Vagina (tissue), 2 donors: ENCODE results near the gene PRR20B. TPM values are rescaled to one million over a fixed set of nuclear protein-coding genes. Genes with fewer than 3 reads are reported as not detected.
"Not testable (repeated sequence)": the region's sequence is repeated elsewhere in the genome, so short reads cannot be mapped to it uniquely, and the experiment has no call there.

Experiments
- DNase-seq, 2 donors: peaks; one replicate each; pipeline ENCODE4 v3.0.0-alpha.2; 2017; ENCODE audit errors: extremely low spot score in 2 of 2
- H3K27ac ChIP-seq: fragments of 200-600 bp; sonication (generic); one replicate; pipeline ENCODE4 v1.5.1; 2019
- H3K27me3 ChIP-seq: fragments of 200-600 bp; sonication (generic); one replicate; pipeline ENCODE4 v1.5.1; 2019
- H3K36me3 ChIP-seq, 2 donors: fragments of 200-600 bp; sonication (generic); one replicate each; pipeline ENCODE4 v1.5.1; 2017 to 2019
- H3K4me1 ChIP-seq: fragments of 200-600 bp; sonication (generic); one replicate; pipeline ENCODE4 v1.5.1; 2019
- H3K4me3 ChIP-seq, 2 donors: fragments of 200-600 bp; sonication (generic); 1 replicate in 1 of 2; 2 replicates in 1 of 2; pipeline ENCODE4 v1.5.1; 2016 to 2019
- H3K9me3 ChIP-seq: fragments of 200-600 bp; sonication (generic); one replicate; pipeline ENCODE4 v1.5.1; 2019
- POLR2A ChIP-seq, 2 donors: fragments of 450-650 bp; IDR thresholded peaks; one replicate each; pipeline ENCODE4 v1.6.1; 2017; ENCODE audit warnings: antibody characterized with exemption in 2 of 2, mild to moderate bottlenecking in 2 of 2, moderate library complexity in 2 of 2
- POLR2AphosphoS5 ChIP-seq, 2 donors: sonication (generic); formaldehyde crosslinking; IDR thresholded peaks; one replicate each; pipeline ENCODE4 v1.9.0; 2017; ENCODE audit warnings: antibody characterized with exemption in 2 of 2, mild to moderate bottlenecking in 2 of 2, low read depth in 1 of 2; ENCODE audit not compliant: insufficient read depth in 1 of 2
- intact Hi-C: fragments of 100-400 bp; cut with DNase I; formaldehyde crosslinking; loops from one replicate; pipeline ENCODE4 v1.15.1; 2023
- total RNA-seq: library from RNA; depleted of rRNA; stranded (reverse); fragments of >200 nt; gene quantifications from one replicate; pipeline ENCODE4 v1.2.3, GENCODE V29; 2016
- TF ChIP-seq, protein P1 (sequence below), 3 experiments: fragments of 450-650 bp in 2 of 3; fragments of 200-600 bp in 1 of 3; sonication (generic) in 1 of 3; IDR thresholded peaks; one replicate each; pipeline ENCODE4 v1.5.1; 2017 to 2019; ENCODE audit warnings: antibody characterized with exemption in 3 of 3, mild to moderate bottlenecking in 2 of 3, moderate library complexity in 2 of 3

PRR20B gene
- not detected for total RNA-seq

DNA sequence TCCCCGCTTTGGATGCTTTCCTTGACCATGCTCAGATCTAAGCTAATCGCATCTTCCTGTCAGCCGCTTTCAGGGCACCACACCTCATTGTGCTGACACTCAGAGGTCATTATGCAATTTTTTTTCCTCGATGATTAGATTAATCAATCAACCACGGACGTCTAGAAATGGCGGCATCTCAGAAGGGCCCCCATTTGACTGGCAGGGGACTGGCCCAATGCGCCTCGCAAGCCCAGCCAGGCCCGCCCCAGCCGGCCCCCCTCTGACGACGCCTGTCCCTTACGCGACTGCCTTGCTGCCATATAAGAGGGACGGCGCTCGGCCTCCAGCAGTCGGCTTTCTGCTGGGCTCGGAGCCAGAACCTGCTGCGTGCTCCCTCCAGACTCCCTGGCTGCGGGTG is at the start of gene PRR20B:
Gene PRR20B, plus strand, starts transcription at position 301 of the 400 bp plus-strand sequence. CDS start 387 bp downstream, outside the sequence.
- H3K9me3 ChIP-seq, H3K27me3 ChIP-seq, intact Hi-C loops, H3K4me1 ChIP-seq, H3K4me3 ChIP-seq, H3K36me3 ChIP-seq, H3K27ac ChIP-seq, DNase-seq: not testable (repeated sequence)

DNA sequence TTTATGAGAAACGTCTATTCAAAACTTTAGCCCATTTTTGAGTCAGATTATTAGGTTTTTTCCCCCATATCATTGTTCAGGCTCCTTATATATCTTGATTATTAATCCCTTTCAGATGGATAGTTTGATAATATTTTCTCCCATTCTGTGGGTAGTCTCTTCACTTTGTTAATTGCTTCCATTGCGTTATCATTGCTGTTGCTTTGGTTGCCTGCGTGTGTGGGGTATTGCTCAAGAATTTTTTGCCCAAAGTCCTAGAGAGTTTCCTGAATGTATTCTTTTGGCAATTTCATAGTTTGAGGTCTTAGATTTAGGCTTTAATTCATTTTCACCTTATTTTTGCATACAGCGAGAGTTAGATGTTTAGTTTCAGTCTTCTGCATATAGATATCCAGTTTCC is 32.3 kb upstream of the PRR20B start:
- intact Hi-C loops = no loop called here
- no peak for DNase-seq
- TF ChIP-seq POLR2A (IDR thresholded peaks at IDR 0.05) (no peak), POLR2AphosphoS5 (IDR thresholded peaks at IDR 0.05; ENCODE audit: insufficient read depth in 1 of 2, low read depth in 1 of 2) (no peak)
- TF ChIP-seq, protein P1, sequence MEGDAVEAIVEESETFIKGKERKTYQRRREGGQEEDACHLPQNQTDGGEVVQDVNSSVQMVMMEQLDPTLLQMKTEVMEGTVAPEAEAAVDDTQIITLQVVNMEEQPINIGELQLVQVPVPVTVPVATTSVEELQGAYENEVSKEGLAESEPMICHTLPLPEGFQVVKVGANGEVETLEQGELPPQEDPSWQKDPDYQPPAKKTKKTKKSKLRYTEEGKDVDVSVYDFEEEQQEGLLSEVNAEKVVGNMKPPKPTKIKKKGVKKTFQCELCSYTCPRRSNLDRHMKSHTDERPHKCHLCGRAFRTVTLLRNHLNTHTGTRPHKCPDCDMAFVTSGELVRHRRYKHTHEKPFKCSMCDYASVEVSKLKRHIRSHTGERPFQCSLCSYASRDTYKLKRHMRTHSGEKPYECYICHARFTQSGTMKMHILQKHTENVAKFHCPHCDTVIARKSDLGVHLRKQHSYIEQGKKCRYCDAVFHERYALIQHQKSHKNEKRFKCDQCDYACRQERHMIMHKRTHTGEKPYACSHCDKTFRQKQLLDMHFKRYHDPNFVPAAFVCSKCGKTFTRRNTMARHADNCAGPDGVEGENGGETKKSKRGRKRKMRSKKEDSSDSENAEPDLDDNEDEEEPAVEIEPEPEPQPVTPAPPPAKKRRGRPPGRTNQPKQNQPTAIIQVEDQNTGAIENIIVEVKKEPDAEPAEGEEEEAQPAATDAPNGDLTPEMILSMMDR (IDR thresholded peaks at IDR 0.05) = no peak
- H3K27me3 ChIP-seq = no peaks in the 10 kb centered on the region
- no peaks in the 10 kb centered on the region for H3K4me1 ChIP-seq
- no peak overlapping the region for H3K27ac ChIP-seq
- no peaks in the 10 kb centered on the region for H3K36me3 ChIP-seq
- H3K4me3 ChIP-seq = no peak overlapping the region
- H3K9me3 ChIP-seq = no peaks in the 10 kb centered on the region

DNA sequence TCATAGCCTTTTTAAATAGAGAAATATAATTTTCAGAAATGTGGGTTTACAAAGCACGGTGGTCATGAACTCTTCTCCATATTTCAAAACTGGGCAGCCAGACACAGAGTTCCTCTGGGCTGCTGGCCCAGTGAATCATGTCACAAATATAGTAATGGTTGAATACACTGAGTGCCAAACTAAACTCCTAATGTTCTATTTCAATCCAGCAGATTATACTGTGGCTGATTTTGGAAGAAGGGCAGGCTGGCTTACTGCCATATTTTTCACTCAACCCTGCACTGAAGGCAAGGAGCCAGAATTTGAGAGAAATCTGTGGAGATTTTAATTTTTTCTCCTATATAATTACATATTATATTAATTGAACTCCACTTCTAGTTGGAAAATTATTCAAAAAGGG is 23.6 kb upstream of the PRR20B start:
- H3K27me3 ChIP-seq = no peaks in the 10 kb centered on the region
- intact Hi-C loops = no loop called here
- H3K27ac ChIP-seq = no peak overlapping the region
- no peaks in the 10 kb centered on the region for H3K4me1 ChIP-seq
- no peak for DNase-seq
- no peaks in the 10 kb centered on the region for H3K9me3 ChIP-seq
- no peak for TF ChIP-seq POLR2AphosphoS5 (IDR thresholded peaks at IDR 0.05; ENCODE audit: insufficient read depth in 1 of 2, low read depth in 1 of 2)
- TF ChIP-seq, protein P1 (IDR thresholded peaks at IDR 0.05) = no peak
- TF ChIP-seq POLR2A (IDR thresholded peaks at IDR 0.05) = no peak
- H3K36me3 ChIP-seq = no peaks in the 10 kb centered on the region
- no peak overlapping the region for H3K4me3 ChIP-seq

DNA sequence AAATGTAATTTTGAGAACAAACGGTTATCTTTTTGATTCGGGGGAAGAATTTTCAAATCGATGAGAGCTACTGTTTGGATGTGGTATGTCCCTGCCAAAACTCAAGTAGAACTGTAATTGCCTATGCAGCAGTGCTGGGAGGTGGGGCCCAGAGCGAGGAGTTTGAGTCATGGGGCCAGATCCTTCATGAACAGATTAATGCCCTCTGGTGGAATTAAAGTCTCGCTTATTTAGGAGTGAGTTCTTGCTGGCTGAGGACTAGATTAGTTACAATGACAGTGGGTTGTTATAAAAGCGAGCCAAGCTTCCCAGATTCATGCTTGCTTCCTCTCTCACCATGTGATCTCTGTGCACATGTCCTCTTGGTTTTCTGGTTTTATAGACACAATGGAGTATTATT is 18.4 kb upstream of the PRR20B start:
- H3K36me3 ChIP-seq = no peaks in the 10 kb centered on the region
- H3K4me1 ChIP-seq = no peaks in the 10 kb centered on the region
- no peaks in the 10 kb centered on the region for H3K9me3 ChIP-seq
- H3K27me3 ChIP-seq = no peaks in the 10 kb centered on the region
- no peak overlapping the region for H3K27ac ChIP-seq
- no peak for DNase-seq
- TF ChIP-seq, protein P1 (IDR thresholded peaks at IDR 0.05) = no peak
- TF ChIP-seq POLR2A (IDR thresholded peaks at IDR 0.05) (no peak), POLR2AphosphoS5 (IDR thresholded peaks at IDR 0.05; ENCODE audit: insufficient read depth in 1 of 2, low read depth in 1 of 2) (no peak)
- intact Hi-C loops = no loop called here
- no peak overlapping the region for H3K4me3 ChIP-seq

DNA sequence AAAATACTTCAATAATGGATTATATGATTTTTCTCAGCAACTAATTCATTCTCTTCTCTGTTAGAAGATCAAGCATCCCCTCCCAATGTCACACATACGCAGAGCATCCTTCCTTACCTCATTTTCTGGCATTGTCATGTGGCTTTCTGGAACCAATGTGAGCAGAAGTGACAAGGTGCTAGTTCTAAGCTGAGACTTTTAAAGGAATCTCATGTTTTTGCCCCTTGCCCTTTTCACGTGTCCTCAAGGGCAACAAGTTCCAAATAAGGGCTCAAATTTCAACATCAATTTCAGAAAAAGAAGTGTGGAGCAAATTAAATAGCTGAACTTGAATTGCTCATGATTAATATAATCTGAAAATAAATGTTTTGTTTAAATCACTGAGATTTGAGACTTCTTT is 11.2 kb upstream of the PRR20B start:
- intact Hi-C loops = no loop called here
- Histone ChIP-seq H3K36me3 (no peaks in the 10 kb centered on the region), H3K27ac (no peak overlapping the region), H3K9me3 (no peaks in the 10 kb centered on the region), H3K4me1 (no peaks in the 10 kb centered on the region), H3K4me3 (no peak overlapping the region), H3K27me3 (no peaks in the 10 kb centered on the region)
- TF ChIP-seq POLR2A (IDR thresholded peaks at IDR 0.05) = no peak
- TF ChIP-seq, protein P1 (IDR thresholded peaks at IDR 0.05) = no peak
- no peak for TF ChIP-seq POLR2AphosphoS5 (IDR thresholded peaks at IDR 0.05; ENCODE audit: insufficient read depth in 1 of 2, low read depth in 1 of 2)
- DNase-seq = no peak

DNA sequence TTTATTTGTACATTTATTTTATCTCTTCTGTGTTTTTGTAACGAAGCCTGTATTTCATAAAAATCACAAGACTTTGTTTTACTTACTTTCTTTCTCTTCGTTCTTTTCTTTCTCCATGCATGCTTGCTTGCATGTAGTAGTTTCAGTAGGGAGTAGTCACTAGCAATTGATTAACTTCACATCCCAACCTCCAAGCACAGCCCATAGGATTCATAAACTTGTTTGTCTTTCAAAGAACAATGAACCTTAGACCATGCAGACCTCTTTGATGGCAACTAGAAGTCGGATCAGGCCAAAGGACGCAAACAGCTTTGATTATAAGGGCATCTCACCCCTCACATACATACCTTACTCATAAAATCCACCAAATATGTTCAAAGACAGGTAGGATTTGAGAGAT is 9.7 kb upstream of the PRR20B start:
- Histone ChIP-seq H3K27me3 (no peaks in the 10 kb centered on the region), H3K9me3 (no peaks in the 10 kb centered on the region), H3K4me3 (no peak overlapping the region), H3K27ac (no peak overlapping the region), H3K4me1 (no peaks in the 10 kb centered on the region), H3K36me3 (no peaks in the 10 kb centered on the region)
- intact Hi-C loops = no loop called here
- DNase-seq = no peak
- TF ChIP-seq POLR2AphosphoS5 (IDR thresholded peaks at IDR 0.05; ENCODE audit: insufficient read depth in 1 of 2, low read depth in 1 of 2) (no peak), POLR2A (IDR thresholded peaks at IDR 0.05) (no peak)
- TF ChIP-seq, protein P1 (IDR thresholded peaks at IDR 0.05) = no peak
